GM18505 (cell line): ENCODE results near the gene C1QTNF2.
"Not testable (repeated sequence)": the region's sequence is repeated elsewhere in the genome, so short reads cannot be mapped to it uniquely, and the experiment has no call there.

Experiments
- ATAC-seq: cut with Tn5 transposase; IDR thresholded peaks from one replicate; pipeline ENCODE4 v1.9.1; 2021; ENCODE audit not compliant: unreplicated experiment
- POLR2A ChIP-seq: IDR thresholded peaks from 4 replicates; pipeline ENCODE4 v1.6.1; 2011; ENCODE audit warnings: borderline replicate concordance; ENCODE audit not compliant: insufficient read depth, insufficient read length; ENCODE audit errors: extremely low read depth

Gene C1QTNF2

DNA sequence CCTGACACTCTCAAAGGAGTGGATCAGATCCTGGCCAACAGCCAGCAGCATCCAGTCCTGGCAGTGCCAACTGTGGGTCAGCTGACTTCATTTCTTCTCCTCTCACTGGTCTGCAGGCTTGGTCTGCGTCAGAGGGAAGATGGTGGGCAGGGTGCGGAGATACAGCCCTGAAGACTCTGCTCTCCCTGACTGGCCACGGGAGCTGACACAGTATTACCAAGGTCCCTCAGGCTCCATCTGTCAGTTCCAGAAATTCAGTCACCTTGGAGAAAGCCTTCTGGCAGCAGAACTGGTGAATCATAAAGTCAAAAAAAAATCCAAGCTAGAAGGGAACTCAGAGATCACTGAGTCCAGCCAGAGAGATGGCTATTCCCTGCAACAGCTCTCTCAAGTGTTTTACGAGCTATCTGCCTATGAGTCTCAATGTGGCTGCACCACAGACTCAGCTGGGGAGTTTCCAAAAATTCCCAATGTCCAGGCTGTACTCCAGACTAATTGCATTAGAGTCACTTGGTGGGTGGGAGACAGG is 27.9 kb downstream of the C1QTNF2 start:
- TF ChIP-seq POLR2A, result no peak
- no peak for ATAC-seq

DNA sequence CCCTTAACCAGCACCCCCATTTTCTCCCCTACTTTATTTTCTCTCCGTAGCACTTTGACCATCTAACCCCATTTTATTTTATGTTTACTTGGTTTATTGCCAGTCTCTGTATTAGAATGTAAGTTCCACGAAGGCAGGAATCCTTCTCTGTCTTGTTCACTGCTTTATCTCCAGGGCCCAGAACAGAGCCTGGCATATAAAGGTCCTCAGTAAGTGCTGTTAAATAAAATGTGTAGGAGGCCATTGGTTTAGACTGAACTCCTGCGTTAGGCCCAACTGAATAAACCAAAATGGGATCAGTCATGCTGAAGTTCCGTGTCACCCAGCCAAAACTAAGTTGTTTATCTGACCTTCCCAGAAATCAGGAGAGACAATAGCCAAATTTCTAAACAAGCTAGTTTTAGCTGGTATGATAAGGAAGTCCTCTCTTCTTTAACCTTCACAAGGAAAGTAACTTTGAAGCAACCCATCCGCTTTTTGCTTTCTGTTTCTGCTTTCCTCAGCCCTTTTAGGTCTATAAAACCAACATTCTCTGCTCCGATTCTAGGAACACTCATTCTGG is 29.0 kb downstream of the C1QTNF2 start:
- TF ChIP-seq POLR2A, result no peak
- no peak for ATAC-seq

DNA sequence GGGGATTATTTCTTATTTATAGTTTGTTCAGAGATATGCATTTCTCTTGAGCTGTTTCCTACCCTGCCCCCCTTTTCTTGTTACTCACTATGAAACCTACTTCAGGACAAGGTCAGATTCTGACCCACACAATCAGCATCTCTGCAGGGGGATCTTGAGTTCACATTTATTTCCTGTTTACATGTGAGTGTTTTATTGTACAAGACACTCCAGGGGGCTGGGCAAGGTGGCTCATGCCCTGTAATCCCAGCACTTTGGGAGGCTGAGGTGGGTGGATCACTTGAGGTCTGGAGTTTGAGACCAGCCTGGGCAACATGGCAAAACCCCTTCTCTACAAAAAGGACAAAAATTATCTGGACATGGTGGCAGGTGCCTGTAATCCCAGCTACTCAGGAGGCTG is 29.9 kb downstream of the C1QTNF2 start:
- not testable (repeated sequence) for ATAC-seq

DNA sequence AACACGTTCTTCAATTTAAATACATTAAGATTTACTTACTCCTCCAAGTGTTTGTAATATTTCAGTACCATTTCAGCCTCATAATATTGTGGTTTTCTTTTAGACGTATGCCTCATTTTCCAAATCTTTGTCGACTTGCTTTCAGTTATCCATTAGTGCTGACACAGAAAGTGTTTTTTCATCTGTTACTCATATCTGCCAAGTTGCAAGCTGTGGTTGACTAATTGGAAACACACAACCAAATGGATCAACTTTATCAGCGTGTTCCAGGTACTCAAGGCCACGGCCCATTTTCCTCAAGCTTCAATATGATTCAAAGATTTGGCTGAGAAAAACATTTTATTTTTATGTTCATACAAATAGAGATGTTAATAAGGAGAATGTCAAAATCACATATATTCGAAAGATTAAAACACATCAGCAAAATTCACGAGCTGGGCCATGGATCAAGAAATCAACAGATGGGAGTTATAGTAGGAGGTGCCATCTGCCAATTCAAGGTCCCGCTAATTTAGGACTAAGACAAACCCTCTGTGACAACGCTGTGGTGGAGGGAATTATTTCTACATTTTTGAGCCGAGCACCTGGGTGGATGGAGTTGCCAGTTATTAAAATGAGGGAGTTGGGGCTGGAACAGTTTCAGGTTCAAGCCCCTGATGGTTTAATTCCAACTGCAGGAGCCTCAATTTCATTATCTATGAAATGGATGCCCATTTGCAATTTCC is 30.9 kb downstream of the C1QTNF2 start:
- TF ChIP-seq POLR2A, result no peak
- no peak for ATAC-seq

DNA sequence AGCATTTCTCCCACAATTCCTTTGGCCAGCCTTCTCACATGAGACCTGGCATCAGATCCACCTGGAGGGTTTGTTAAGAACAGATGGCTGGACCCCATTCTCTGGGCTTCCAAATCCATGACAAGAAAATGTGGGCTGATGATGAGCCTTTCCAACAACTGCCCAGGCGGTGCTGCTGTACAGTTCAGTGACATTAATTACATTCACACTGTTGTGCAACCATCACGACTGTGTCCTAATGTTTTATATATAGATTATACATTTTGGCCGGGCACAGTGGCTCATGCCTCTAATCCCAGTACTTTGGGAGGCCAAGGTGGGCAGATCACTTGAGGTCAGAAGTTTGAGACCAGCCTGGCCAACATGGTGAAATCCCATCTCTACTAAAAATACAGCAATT is 35.7 kb downstream of the C1QTNF2 start:
- not testable (repeated sequence) for ATAC-seq

DNA sequence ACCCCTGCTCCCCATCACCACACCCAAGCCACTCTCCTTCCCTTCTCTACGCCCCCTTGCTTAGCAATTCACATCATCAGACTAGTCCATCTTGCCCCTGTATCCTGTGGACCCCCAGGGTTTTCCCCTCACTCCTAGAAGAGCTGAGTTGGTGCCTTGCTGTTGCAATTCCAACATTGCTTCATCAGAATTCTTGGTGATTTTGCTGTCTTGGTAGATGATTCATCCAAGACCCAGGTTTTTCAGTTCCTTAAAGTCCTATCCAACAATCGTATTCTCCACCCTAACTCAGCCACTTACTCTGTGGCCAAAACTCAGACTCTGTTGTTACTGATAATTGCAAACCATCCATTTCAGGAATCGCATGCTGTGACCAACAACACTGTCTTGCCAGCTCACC is 36.7 kb downstream of the C1QTNF2 start:
- TF ChIP-seq POLR2A, result no peak
- ATAC-seq, result no peak

DNA sequence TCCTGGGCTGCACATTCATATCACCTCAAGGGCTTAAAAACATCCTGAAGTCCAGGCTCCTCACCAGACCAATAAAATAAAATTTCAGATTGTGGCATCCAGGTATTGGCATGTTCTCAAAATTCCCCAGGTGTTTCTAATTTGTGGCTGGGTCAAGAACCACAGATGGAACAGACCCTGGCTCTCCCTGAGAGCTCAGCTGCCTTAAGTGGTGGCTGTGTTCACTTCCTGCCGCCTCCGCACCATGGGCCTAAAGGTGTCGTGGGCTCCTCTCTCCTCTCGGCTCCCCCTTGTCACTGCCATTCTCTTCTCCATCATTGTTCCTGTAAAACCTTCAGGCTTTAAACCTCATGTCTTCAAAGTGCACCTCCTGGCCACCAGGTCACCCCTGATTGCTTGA is 40.2 kb downstream of the C1QTNF2 start:
- no peak for ATAC-seq
- TF ChIP-seq POLR2A, result no peak

DNA sequence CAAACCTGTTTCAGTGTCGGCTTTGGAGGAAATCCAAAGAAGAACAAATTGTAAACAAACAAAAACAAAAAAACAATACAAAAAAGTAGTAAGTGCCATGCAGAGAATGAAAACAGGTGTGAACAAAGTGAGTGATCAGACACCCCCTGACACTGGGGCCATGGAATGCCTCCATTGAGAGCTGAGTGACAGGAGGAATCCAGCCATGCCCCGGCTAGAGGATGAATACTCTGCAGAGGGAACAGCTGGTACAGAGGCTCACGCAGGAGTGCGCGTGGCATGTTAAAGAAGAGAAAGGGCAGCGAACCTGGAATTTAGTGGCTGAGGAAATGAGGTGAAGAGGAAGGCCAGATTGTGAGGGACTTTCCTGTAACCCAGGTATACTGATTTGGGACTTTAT is 42.6 kb downstream of the C1QTNF2 start:
- no peak for ATAC-seq
- no peak for TF ChIP-seq POLR2A

DNA sequence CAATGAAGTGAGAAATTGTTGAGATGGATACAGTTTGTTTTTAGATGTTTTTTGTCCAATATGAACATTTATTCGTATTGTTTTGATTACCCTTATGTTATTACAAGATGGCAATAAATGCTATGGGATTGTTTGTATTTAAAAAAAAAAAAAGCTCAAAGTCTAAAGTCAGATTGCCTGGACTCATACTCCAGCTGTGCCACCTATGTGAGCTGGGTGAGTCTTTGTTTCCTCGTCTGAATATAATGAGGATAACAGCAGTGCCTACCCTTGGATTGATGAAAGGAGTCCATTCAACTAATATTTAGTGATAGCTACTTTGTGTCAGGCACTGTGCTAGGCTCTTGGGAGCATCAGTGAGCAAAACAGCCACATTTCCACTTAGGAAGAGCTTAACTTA is 43.4 kb downstream of the C1QTNF2 start:
- TF ChIP-seq POLR2A, result no peak
- no peak for ATAC-seq

DNA sequence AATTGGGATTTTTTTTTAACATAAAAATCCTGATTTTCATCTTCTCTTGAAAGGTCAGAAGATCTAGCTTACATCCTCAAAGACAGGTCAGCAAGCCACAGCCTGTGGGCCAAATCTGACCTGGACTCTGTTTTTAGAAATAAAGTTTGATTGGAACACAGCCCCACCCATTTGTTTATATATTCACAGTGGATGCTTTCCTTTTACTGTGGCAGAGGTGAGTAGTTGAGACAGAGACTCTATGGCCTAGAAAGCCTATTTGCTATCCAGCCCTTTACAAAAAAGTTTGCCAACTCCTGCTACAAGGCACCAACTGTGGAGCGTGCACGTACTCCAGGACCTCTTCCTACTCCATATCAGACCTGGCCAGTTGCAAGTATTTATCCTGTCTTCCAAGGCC is 44.7 kb downstream of the C1QTNF2 start:
- no peak for ATAC-seq
- TF ChIP-seq POLR2A, result no peak

DNA sequence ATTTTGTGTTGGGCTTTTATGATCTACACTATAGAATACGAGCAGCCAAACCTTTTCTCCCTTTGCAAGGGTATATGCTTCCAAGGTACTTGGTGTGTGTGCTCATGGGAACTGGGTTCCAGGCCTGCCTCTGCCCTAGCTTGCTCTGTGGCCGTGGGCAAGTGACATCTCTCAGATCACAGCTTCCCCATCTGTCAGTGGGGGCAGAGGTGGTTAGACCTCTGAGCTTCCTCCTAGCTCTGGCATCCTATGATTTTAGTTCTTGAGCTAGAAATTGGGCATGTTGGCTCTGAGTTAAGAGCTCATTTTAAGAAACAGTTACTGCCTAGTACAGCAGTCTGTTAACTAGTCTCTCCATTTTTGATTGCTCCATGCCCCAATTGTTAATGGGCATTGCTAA is 45.5 kb downstream of the C1QTNF2 start:
- no peak for ATAC-seq
- no peak for TF ChIP-seq POLR2A

DNA sequence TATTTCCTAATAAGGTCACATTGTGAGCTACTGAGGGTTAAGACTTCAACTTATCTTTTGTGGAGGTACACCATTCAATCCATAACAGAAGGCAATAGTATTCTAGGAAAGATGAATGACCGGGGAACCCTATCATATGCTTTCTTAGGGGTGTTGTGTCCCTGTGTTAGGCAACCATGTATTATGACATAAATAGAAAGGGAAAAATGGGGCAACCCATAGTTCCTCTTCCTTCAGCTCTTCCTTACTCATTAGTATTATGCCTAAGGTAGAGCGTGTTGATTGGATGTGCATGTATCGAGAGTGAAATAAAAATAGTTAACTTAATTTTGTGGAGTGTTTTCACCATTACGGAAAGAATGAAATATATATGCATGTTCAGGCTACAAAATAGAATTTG is 52.0 kb downstream of the C1QTNF2 start:
- no peak for ATAC-seq

DNA sequence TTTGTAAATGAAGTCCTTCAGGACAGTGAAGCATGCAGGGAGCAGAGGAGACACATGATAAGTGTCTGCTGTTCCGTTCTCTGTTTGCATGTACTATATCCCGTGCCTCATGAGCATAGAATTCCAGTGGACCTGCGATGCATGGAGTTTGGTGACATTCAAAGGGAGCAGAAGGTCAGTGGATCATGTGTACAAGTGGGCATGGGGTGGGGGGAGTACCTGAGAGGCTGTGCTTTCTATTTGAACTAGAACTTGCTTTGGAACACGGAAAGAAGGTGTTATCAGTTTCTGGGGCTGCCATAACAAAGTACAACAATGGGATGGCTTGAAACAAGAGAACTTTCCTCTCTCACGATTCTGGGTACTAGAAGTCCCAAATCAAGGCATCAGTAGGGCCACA is 53.0 kb downstream of the C1QTNF2 start:
- ATAC-seq, result no peak
- TF ChIP-seq POLR2A, result no peak

More for the DNA sequence above, 52.0 kb downstream of the C1QTNF2 start:
- no peak for TF ChIP-seq POLR2A

DNA sequence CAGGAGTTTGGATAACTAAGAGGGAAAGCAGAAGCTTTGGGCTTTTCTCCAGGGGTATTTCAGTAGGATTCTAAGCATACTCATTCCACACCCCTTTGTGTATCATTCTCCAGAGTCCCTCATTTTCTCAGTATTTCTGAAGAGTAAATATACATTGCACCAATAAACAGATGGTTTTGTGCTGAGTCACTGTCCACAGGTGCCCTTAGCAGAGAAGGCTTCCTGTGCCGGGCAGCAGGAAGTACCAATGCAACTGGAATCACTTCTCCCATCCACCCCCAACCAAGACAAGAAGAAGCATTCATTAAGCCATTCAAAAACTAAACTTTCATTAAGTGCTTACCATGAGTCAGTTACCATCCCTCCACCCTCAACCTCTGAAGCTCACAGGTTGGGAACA is 54.5 kb downstream of the C1QTNF2 start:
- no peak for ATAC-seq
- TF ChIP-seq POLR2A, result no peak
